Neural progenitor cell (in vitro differentiated cells): ENCODE data around the gene MYCBPAP.

Experiments
- CTCF ChIP-seq: fragments of 200-600 bp; sonication (generic); IDR thresholded peaks from 2 replicates; pipeline ENCODE4 v1.5.1; 2017; ENCODE audit warnings: antibody characterized with exemption, mild to moderate bottlenecking
- EZH2 ChIP-seq: fragments of 200-600 bp; sonication (generic); IDR thresholded peaks from 2 replicates; pipeline ENCODE4 v1.6.1; 2017; ENCODE audit warnings: antibody characterized with exemption, mild to moderate bottlenecking, moderate library complexity
- EZH2phosphoT487 ChIP-seq: fragments of 200-600 bp; sonication (generic); IDR thresholded peaks from 2 replicates; pipeline ENCODE4 v1.6.1; 2017; ENCODE audit warnings: antibody characterized with exemption

- TF ChIP-seq CTCF (no peak), EZH2 (no peak), EZH2phosphoT487 (no peak)
These were observed 30.5 kb downstream of the MYCBPAP start for GRCh38 chr17:50538549-50539410.
